Fibroblast of lung (primary cell): Measurements from ENCODE around the gene ANO10. TPM values are rescaled to one million over a fixed set of nuclear protein-coding genes. Genes with fewer than 3 reads are reported as not detected.
A peak's percentile ranks its signal among the peaks of the same experiment; 100 is the strongest.

ENCODE experiments used
- DNase-seq, 2 donors: peaks; one replicate each; pipeline versions ENCODE4 v3.0.0 to v3.0.0-alpha.2; 2010; ENCODE audit warnings: low read depth in 2 of 2
- H2AFZ ChIP-seq: 2 replicates; pipeline ENCODE4 v1.5.1; 2012; ENCODE audit warnings: low read length, control low read depth, inconsistent platforms
- H3K27ac ChIP-seq: 2 replicates; pipeline ENCODE4 v1.5.1; 2011; ENCODE audit warnings: low read length, control low read depth; ENCODE audit not compliant: insufficient read depth
- H3K27me3 ChIP-seq: 2 replicates; pipeline ENCODE4 v1.5.1; 2011; ENCODE audit warnings: mild to moderate bottlenecking, low read length; ENCODE audit not compliant: control insufficient read depth, insufficient read depth
- H3K36me3 ChIP-seq: 2 replicates; pipeline ENCODE4 v1.5.1; 2011; ENCODE audit warnings: low read length; ENCODE audit not compliant: control insufficient read depth, insufficient read depth
- H3K4me1 ChIP-seq: 2 replicates; pipeline ENCODE4 v1.5.1; 2011; ENCODE audit warnings: low read length; ENCODE audit not compliant: control insufficient read depth, insufficient read depth; ENCODE audit errors: extremely low read depth
- H3K4me2 ChIP-seq: 2 replicates; pipeline ENCODE4 v1.5.1; 2011; ENCODE audit warnings: low read length, control low read depth; ENCODE audit not compliant: insufficient read depth; ENCODE audit errors: extremely low read depth
- H3K4me3 ChIP-seq, 4 experiments: fragments of 200-600 bp in 1 of 4; sonication (generic) in 1 of 4; replicated peaks in 1 of 4; 2 replicates each; pipeline ENCODE4 v1.5.1; 2011 to 2016; ENCODE audit warnings: low read length in 4 of 4, low read depth in 3 of 4, mild to moderate bottlenecking in 3 of 4, control low read depth in 2 of 4, inconsistent platforms in 1 of 4, mixed read lengths in 1 of 4; ENCODE audit not compliant: insufficient read depth in 1 of 4; ENCODE audit errors: control extremely low read depth in 1 of 4
- H3K79me2 ChIP-seq: 2 replicates; pipeline ENCODE4 v1.5.1; 2012; ENCODE audit warnings: mild to moderate bottlenecking, low read length, inconsistent platforms; ENCODE audit not compliant: control insufficient read depth, insufficient read depth
- H3K9ac ChIP-seq: 2 replicates; pipeline ENCODE4 v1.5.1; 2011; ENCODE audit warnings: mild to moderate bottlenecking, low read length, control low read depth; ENCODE audit not compliant: insufficient read depth
- H3K9me3 ChIP-seq: 2 replicates; pipeline ENCODE4 v1.5.1; 2012; ENCODE audit warnings: low read depth, low read length; ENCODE audit not compliant: control insufficient read depth, insufficient read depth
- H4K20me1 ChIP-seq: 2 replicates; pipeline ENCODE4 v1.5.1; 2011; ENCODE audit warnings: low read length; ENCODE audit not compliant: control insufficient read depth, insufficient read depth; ENCODE audit errors: extremely low read depth
- CTCF ChIP-seq, 2 donors: IDR thresholded peaks in 1 of 2; conservative IDR thresholded peaks in 1 of 2; 1 replicate in 1 of 2; 2 replicates in 1 of 2; pipeline ENCODE4 v1.5.1; 2011 to 2012; ENCODE audit warnings: low read length in 2 of 2, control low read depth in 1 of 2, inconsistent platforms in 1 of 2, low read depth in 1 of 2, mild to moderate bottlenecking in 1 of 2
- EZH2 ChIP-seq: IDR thresholded peaks from 2 replicates; pipeline ENCODE4 v1.5.1; 2012; ENCODE audit warnings: low read length, control low read depth, mild to moderate bottlenecking; ENCODE audit errors: missing control alignments
- polyA plus RNA-seq, 2 donors: library from polyadenylated mRNA; depleted of rRNA in 1 of 2; stranded (reverse) in 1 of 2; unstranded in 1 of 2; fragments of >200 nt; gene quantifications; 2 replicates each; pipeline ENCODE4 v1.2.1, GENCODE V29; 2011 to 2012; ENCODE audit warnings: missing spikeins in 1 of 2
- total RNA-seq: library from RNA; depleted of rRNA; stranded (reverse); fragments of >200 nt; gene quantifications from 2 replicates; pipeline ENCODE4 v1.2.1, GENCODE V29; 2014

Gene ANO10
- total and polyA plus RNA-seq, 2 donors (not counting 1 experiment from before 2014, with no cell fraction given), result 103 to 138 TPM

DNA sequence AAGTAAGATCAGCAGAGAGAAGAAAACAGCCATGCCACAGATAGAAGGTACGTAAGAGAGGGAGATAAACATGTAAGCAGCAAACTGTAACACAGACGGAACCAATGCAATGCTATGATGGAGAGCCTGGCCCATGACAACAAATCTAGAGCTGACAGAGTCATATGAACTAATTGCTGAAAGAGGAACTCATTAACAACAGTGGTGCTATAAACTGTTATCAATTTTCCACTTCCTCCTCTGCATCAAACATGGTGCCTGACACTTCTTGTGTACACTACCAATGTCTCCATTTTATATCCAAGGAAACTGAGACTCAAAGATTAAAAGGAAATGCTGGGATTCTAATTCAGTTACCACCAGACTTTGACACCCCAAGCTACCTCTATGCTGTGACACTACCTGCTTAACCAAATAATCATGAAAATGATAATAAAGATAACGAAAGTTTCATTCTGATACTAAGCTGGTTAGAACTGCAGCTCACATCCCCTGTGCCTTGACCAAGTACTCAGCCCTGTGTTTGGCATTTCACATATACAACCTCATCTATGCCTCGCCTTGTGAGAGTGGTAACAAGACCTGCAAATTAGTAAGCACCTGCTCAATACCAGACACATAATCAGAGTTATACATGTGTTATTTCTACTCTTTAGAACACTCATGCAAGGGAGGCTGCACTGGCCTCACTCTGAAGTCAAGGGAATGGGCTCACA lies 79.3 kb downstream of the ANO10 start:
- Histone ChIP-seq H3K79me2 (no peaks in the 10 kb centered on the region), H3K9me3 (no peaks in the 10 kb centered on the region), H3K27me3 (no peaks in the 10 kb centered on the region), H3K27ac (no peak overlapping the region), H2AFZ (no peak overlapping the region), H4K20me1 (no peaks in the 10 kb centered on the region), H3K9ac (no peak overlapping the region), H3K4me3 (no peak overlapping the region), H3K4me2 (no peak overlapping the region), H3K36me3 (no peaks in the 10 kb centered on the region), H3K4me1 (no peaks in the 10 kb centered on the region)
- TF ChIP-seq CTCF (conservative IDR thresholded peaks at IDR 0.05 in 1 of 2, IDR thresholded peaks at IDR 0.05 in 1 of 2; ENCODE audit: low read depth in 1 of 2, low read length in 2 of 2), result no peak
- TF ChIP-seq EZH2, result no peak
- no peak for DNase-seq

DNA sequence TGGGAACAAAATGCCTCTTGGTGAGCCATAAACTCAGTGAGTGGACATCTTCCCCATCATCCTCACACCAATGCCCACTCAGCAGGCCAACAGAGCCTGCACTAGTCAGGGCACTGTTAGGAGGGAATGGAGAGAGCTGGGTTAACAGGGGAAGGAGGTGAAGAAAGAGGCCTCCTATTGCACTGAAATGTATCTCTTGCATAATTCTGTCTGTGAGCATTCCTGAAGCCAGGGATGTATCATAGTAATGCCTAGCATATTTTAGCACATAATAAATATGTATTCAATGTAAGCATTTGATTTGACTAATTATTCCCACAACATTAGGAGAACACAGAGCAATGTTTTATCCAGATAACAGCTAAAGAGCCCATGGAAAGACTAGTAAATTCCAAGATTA lies 81.2 kb downstream of the ANO10 start:
- Histone ChIP-seq H3K27ac (no peak overlapping the region), H3K27me3 (no peaks in the 10 kb centered on the region), H3K4me2 (no peak overlapping the region), H3K4me3 (no peak overlapping the region), H3K9ac (no peak overlapping the region), H3K9me3 (no peaks in the 10 kb centered on the region), H3K4me1 (no peaks in the 10 kb centered on the region), H4K20me1 (no peaks in the 10 kb centered on the region), H2AFZ (no peak overlapping the region), H3K79me2 (no peaks in the 10 kb centered on the region), H3K36me3 (no peaks in the 10 kb centered on the region)
- peak; percentile 7 to 41 for DNase-seq
- TF ChIP-seq EZH2, result no peak
- TF ChIP-seq CTCF (conservative IDR thresholded peaks at IDR 0.05 in 1 of 2, IDR thresholded peaks at IDR 0.05 in 1 of 2; ENCODE audit: low read depth in 1 of 2, low read length in 2 of 2), result no peak

DNA sequence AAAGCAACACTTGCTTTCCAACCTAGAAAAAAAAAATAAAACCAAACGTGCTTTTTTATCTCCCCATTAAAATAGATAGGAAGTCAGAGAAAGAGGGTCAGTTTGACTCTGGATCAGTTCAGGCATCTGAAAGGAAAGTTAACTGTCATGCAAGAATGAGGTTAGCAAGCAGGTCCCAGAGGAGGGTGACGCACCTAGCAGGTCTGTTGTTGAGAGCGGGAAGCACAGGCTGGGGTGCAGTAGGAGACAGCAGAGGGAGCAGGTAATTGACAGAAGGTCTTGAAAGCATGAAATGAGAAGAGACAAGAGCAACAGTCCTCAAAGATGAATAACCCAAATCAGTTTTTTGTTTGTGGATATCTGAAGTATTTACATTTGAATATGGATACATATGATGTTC lies 82.5 kb downstream of the ANO10 start:
- TF ChIP-seq EZH2 (no peak), CTCF (conservative IDR thresholded peaks at IDR 0.05 in 1 of 2, IDR thresholded peaks at IDR 0.05 in 1 of 2; ENCODE audit: low read depth in 1 of 2, low read length in 2 of 2) (no peak)
- Histone ChIP-seq H3K4me1 (no peaks in the 10 kb centered on the region), H3K79me2 (no peaks in the 10 kb centered on the region), H3K27me3 (no peaks in the 10 kb centered on the region), H3K9me3 (no peaks in the 10 kb centered on the region), H3K4me3 (no peak overlapping the region), H3K36me3 (no peaks in the 10 kb centered on the region), H2AFZ (no peak overlapping the region), H3K4me2 (no peak overlapping the region), H4K20me1 (no peaks in the 10 kb centered on the region), H3K9ac (no peak overlapping the region), H3K27ac (no peak overlapping the region)
- DNase-seq, result no peak
